Measurements from ENCODE around the gene C1QTNF3. TPM values are rescaled to one million over a fixed set of nuclear protein-coding genes. Genes with fewer than 3 reads are reported as not detected.

Gene C1QTNF3
- total RNA-seq, 1 experiment from 2014 or later, result 1.6 TPM

GRCh38 chr5:34062419-34062818 is 19.4 kb upstream of the C1QTNF3 start:
- Histone ChIP-seq H3K4me1 (ENCODE audit: insufficient read depth, low read length, poor library complexity, severe bottlenecking) (no peaks in the 10 kb centered on the region), H3K36me3 (ENCODE audit: insufficient read depth, low read length, poor library complexity, severe bottlenecking) (no peaks in the 10 kb centered on the region), H3K27ac (ENCODE audit: low read depth, low read length, poor library complexity, severe bottlenecking) (no peak overlapping the region), H3K27me3 (replicated peaks; ENCODE audit: insufficient read depth, low read depth, low read length, poor library complexity) (no peaks in the 10 kb centered on the region), H3K9me3 (ENCODE audit: low read depth, low read length, poor library complexity, severe bottlenecking) (no peaks in the 10 kb centered on the region), H3K4me3 (ENCODE audit: low read depth, low read length, poor library complexity, severe bottlenecking) (no peak overlapping the region)
- CTCF ChIA-PET, result no interaction called here
- no peak for TF ChIP-seq EZH2 (IDR thresholded peaks at IDR 0.05; ENCODE audit: borderline replicate concordance, low read depth, low read length, poor library complexity, severe bottlenecking)
- no peak for TF ChIP-seq CTCF (conservative IDR thresholded peaks at IDR 0.05; ENCODE audit: low read depth, low read length)
- no TSS peak for BruUV-seq (replicated peaks)
- DNase-seq (ENCODE audit: low spot score), result no peak
- intact Hi-C loops (cut with micrococcal nuclease; ENCODE audit: unreplicated experiment), result no loop called here
- POLR2A ChIA-PET (ENCODE audit: low non-redundant PET), result no interaction called here

- Histone ChIP-seq H3K4me3 (ENCODE audit: low read depth, low read length, poor library complexity, severe bottlenecking) (no peak overlapping the region), H3K9me3 (ENCODE audit: low read depth, low read length, poor library complexity, severe bottlenecking) (no peaks in the 10 kb centered on the region), H3K36me3 (ENCODE audit: insufficient read depth, low read length, poor library complexity, severe bottlenecking) (no peaks in the 10 kb centered on the region), H3K27me3 (replicated peaks; ENCODE audit: insufficient read depth, low read depth, low read length, poor library complexity) (no peaks in the 10 kb centered on the region), H3K27ac (ENCODE audit: low read depth, low read length, poor library complexity, severe bottlenecking) (no peak overlapping the region), H3K4me1 (ENCODE audit: insufficient read depth, low read length, poor library complexity, severe bottlenecking) (no peaks in the 10 kb centered on the region)
- ChIA-PET CTCF (no interaction called here), POLR2A (ENCODE audit: low non-redundant PET) (no interaction called here)
- BruUV-seq (replicated peaks), result no TSS peak
- no peak for TF ChIP-seq EZH2 (IDR thresholded peaks at IDR 0.05; ENCODE audit: borderline replicate concordance, low read depth, low read length, poor library complexity, severe bottlenecking)
- TF ChIP-seq CTCF (conservative IDR thresholded peaks at IDR 0.05; ENCODE audit: low read depth, low read length), result no peak
- DNase-seq (ENCODE audit: low spot score), result no peak
- intact Hi-C loops (cut with micrococcal nuclease; ENCODE audit: unreplicated experiment), result no loop called here
Measured at GRCh38 chr5:34061993-34062392, 19.0 kb upstream of the C1QTNF3 start.

GRCh38 chr5:34059977-34060376 is 17.0 kb upstream of the C1QTNF3 start:
- H3K27ac ChIP-seq (ENCODE audit: low read depth, low read length, poor library complexity, severe bottlenecking), result no peak overlapping the region
- TF ChIP-seq CTCF (conservative IDR thresholded peaks at IDR 0.05; ENCODE audit: low read depth, low read length) (no peak), EZH2 (IDR thresholded peaks at IDR 0.05; ENCODE audit: borderline replicate concordance, low read depth, low read length, poor library complexity, severe bottlenecking) (no peak)
- no peak overlapping the region for H3K4me3 ChIP-seq (ENCODE audit: low read depth, low read length, poor library complexity, severe bottlenecking)
- H3K9me3 ChIP-seq (ENCODE audit: low read depth, low read length, poor library complexity, severe bottlenecking), result no peaks in the 10 kb centered on the region
- ChIA-PET POLR2A (ENCODE audit: low non-redundant PET) (no interaction called here), CTCF (no interaction called here)
- H3K27me3 ChIP-seq (replicated peaks; ENCODE audit: insufficient read depth, low read depth, low read length, poor library complexity), result no peaks in the 10 kb centered on the region
- intact Hi-C loops (cut with micrococcal nuclease; ENCODE audit: unreplicated experiment), result no loop called here
- no peaks in the 10 kb centered on the region for H3K4me1 ChIP-seq (ENCODE audit: insufficient read depth, low read length, poor library complexity, severe bottlenecking)
- no peak for DNase-seq (ENCODE audit: low spot score)
- no peaks in the 10 kb centered on the region for H3K36me3 ChIP-seq (ENCODE audit: insufficient read depth, low read length, poor library complexity, severe bottlenecking)
- BruUV-seq (replicated peaks), result no TSS peak

Measured in A673 (cell line).